Non-pigmented ciliary epithelial cell (primary cell): ENCODE data around the gene TRPM8.
"Not testable (repeated sequence)": the region's sequence is repeated elsewhere in the genome, so short reads cannot be mapped to it uniquely, and the experiment has no call there.

Experiments used
- DNase-seq: peaks from one replicate; pipeline ENCODE4 v3.0.0-alpha.2; 2010; ENCODE audit warnings: low read depth

TRPM8 gene

GRCh38 chr2:233938676-233939370 is 21.6 kb downstream of the TRPM8 start:
- DNase-seq, result no peak

- DNase-seq, result no peak
These were observed 23.5 kb downstream of the TRPM8 start for GRCh38 chr2:233940376-233941276.

- no peak for DNase-seq
These were observed 25.6 kb downstream of the TRPM8 start for GRCh38 chr2:233942731-233943130.

- DNase-seq, result no peak
These were observed 27.1 kb downstream of the TRPM8 start for GRCh38 chr2:233944269-233944668.

GRCh38 chr2:233944722-233945121 is 27.5 kb downstream of the TRPM8 start:
- DNase-seq, result no peak

- no peak for DNase-seq
These were observed 28.0 kb downstream of the TRPM8 start for GRCh38 chr2:233945146-233945545.

GRCh38 chr2:233950078-233950825 is 33.1 kb downstream of the TRPM8 start:
- DNase-seq, result no peak

GRCh38 chr2:233952335-233952734 is 35.2 kb downstream of the TRPM8 start:
- no peak for DNase-seq

GRCh38 chr2:233953087-233953801 is 36.1 kb downstream of the TRPM8 start:
- DNase-seq, result no peak

- no peak for DNase-seq
These were observed 43.0 kb downstream of the TRPM8 start for GRCh38 chr2:233960203-233960602.

GRCh38 chr2:233961905-233962304 is 44.7 kb downstream of the TRPM8 start:
- no peak for DNase-seq

- no peak for DNase-seq
These were observed 47.4 kb downstream of the TRPM8 start for GRCh38 chr2:233964581-233964980.

GRCh38 chr2:233965032-233965603 is 47.9 kb downstream of the TRPM8 start:
- DNase-seq, result no peak

- not testable (repeated sequence) for DNase-seq
These were observed 48.5 kb downstream of the TRPM8 start for GRCh38 chr2:233965646-233966045.

- DNase-seq, result no peak
These were observed 49.2 kb downstream of the TRPM8 start for GRCh38 chr2:233966388-233966787.

- no peak for DNase-seq
These were observed 50.0 kb downstream of the TRPM8 start for GRCh38 chr2:233967164-233967563.

- no peak for DNase-seq
These were observed 51.4 kb downstream of the TRPM8 start for GRCh38 chr2:233968556-233968955.

- not testable (repeated sequence) for DNase-seq
These were observed 55.3 kb downstream of the TRPM8 start for GRCh38 chr2:233972460-233972859.

GRCh38 chr2:233972941-233973575 is 55.9 kb downstream of the TRPM8 start:
- no peak for DNase-seq

GRCh38 chr2:233973786-233974185 is 56.6 kb downstream of the TRPM8 start:
- DNase-seq, result no peak

- DNase-seq, result peak; percentile 93
These were observed 57.4 kb downstream of the TRPM8 start for GRCh38 chr2:233974530-233975071.
